Inflammatory macrophage treated with lipopolysaccharide for 4 hours (primary cell): ENCODE data around the gene SLC44A1.

ENCODE experiments used
- DNase-seq: peaks from one replicate; pipeline ENCODE4 v3.0.0-alpha.2; 2020

SLC44A1 gene

GRCh38 chr9:105306351-105307140 is 62.1 kb downstream of the SLC44A1 start:
- peak; percentile 37 for DNase-seq

GRCh38 chr9:105307591-105308130 is 63.2 kb downstream of the SLC44A1 start:
- no peak for DNase-seq

- DNase-seq, result no peak
Measured at GRCh38 chr9:105308461-105309341, 64.2 kb downstream of the SLC44A1 start.

- DNase-seq, result peak; percentile 34
Measured at GRCh38 chr9:105309531-105309931, 65.1 kb downstream of the SLC44A1 start.

GRCh38 chr9:105311306-105311705 is 66.9 kb downstream of the SLC44A1 start:
- no peak for DNase-seq

- no peak for DNase-seq
Measured at GRCh38 chr9:105313238-105313637, 68.8 kb downstream of the SLC44A1 start.

- DNase-seq, result no peak
Measured at GRCh38 chr9:105316703-105317102, 72.3 kb downstream of the SLC44A1 start.

- DNase-seq, result no peak
Measured at GRCh38 chr9:105318729-105319191, 74.3 kb downstream of the SLC44A1 start.

GRCh38 chr9:105319202-105319813 is 74.9 kb downstream of the SLC44A1 start:
- DNase-seq, result no peak

- no peak for DNase-seq
Measured at GRCh38 chr9:105320568-105320967, 76.1 kb downstream of the SLC44A1 start.

GRCh38 chr9:105328296-105328695 is 83.8 kb downstream of the SLC44A1 start:
- no peak for DNase-seq

GRCh38 chr9:105328872-105329718 is 84.6 kb downstream of the SLC44A1 start:
- no peak for DNase-seq

- peak; percentile 52 for DNase-seq
Measured at GRCh38 chr9:105329719-105330062, 85.2 kb downstream of the SLC44A1 start.

- peak; percentile 39 for DNase-seq
Measured at GRCh38 chr9:105330201-105330600, 85.8 kb downstream of the SLC44A1 start.

GRCh38 chr9:105330755-105331154 is 86.3 kb downstream of the SLC44A1 start:
- no peak for DNase-seq

GRCh38 chr9:105331160-105331559 is 86.7 kb downstream of the SLC44A1 start:
- no peak for DNase-seq

GRCh38 chr9:105331755-105332154 is 87.3 kb downstream of the SLC44A1 start:
- DNase-seq, result no peak

- peak; percentile 44 for DNase-seq
Measured at GRCh38 chr9:105332471-105332870, 88.0 kb downstream of the SLC44A1 start.

- peak; percentile 10 for DNase-seq
Measured at GRCh38 chr9:105333076-105333475, 88.6 kb downstream of the SLC44A1 start.

GRCh38 chr9:105333811-105334210 is 89.4 kb downstream of the SLC44A1 start:
- no peak for DNase-seq

- no peak for DNase-seq
Measured at GRCh38 chr9:105338308-105338707, 93.9 kb downstream of the SLC44A1 start.

GRCh38 chr9:105339849-105340248 is 95.4 kb downstream of the SLC44A1 start:
- peak; percentile 22 for DNase-seq
